IPS DF 4.7 (cell line): ENCODE results near the gene SMIM20.

ENCODE experiments used
- DNase-seq: peaks from one replicate; pipeline ENCODE4 v3.0.0-alpha.2; 2013; ENCODE audit warnings: low spot score; ENCODE audit errors: extremely low read depth

Gene SMIM20

GRCh38 chr4:25953740-25954139 is 39.7 kb downstream of the SMIM20 start:
- DNase-seq, result no peak

GRCh38 chr4:25954293-25954904 is 40.4 kb downstream of the SMIM20 start:
- DNase-seq, result no peak

- no peak for DNase-seq
Measured at GRCh38 chr4:25955705-25956104, 41.7 kb downstream of the SMIM20 start.

- DNase-seq, result no peak
Measured at GRCh38 chr4:25956260-25956659, 42.2 kb downstream of the SMIM20 start.

GRCh38 chr4:25958110-25958509 is 44.1 kb downstream of the SMIM20 start:
- DNase-seq, result no peak

GRCh38 chr4:25962393-25962792 is 48.4 kb downstream of the SMIM20 start:
- no peak for DNase-seq

- no peak for DNase-seq
Measured at GRCh38 chr4:25965629-25966028, 51.6 kb downstream of the SMIM20 start.

GRCh38 chr4:25966171-25966570 is 52.2 kb downstream of the SMIM20 start:
- no peak for DNase-seq

GRCh38 chr4:25969374-25970155 is 55.5 kb downstream of the SMIM20 start:
- no peak for DNase-seq

GRCh38 chr4:25970226-25970675 is 56.2 kb downstream of the SMIM20 start:
- no peak for DNase-seq

- DNase-seq, result no peak
Measured at GRCh38 chr4:25970691-25971432, 56.8 kb downstream of the SMIM20 start.

GRCh38 chr4:25972366-25972765 is 58.3 kb downstream of the SMIM20 start:
- DNase-seq, result no peak

- DNase-seq, result no peak
Measured at GRCh38 chr4:25972984-25973745, 59.1 kb downstream of the SMIM20 start.

- DNase-seq, result no peak
Measured at GRCh38 chr4:25976780-25977179, 62.8 kb downstream of the SMIM20 start.

- DNase-seq, result no peak
Measured at GRCh38 chr4:25977397-25978170, 63.6 kb downstream of the SMIM20 start.

- no peak for DNase-seq
Measured at GRCh38 chr4:25978327-25978726, 64.3 kb downstream of the SMIM20 start.
